GM21367 (cell line): Measurements from ENCODE around the gene CAMTA1.

Experiments
- ATAC-seq: cut with Tn5 transposase; IDR thresholded peaks from one replicate; pipeline ENCODE4 v1.9.1; 2021; ENCODE audit not compliant: unreplicated experiment

CAMTA1 gene

DNA sequence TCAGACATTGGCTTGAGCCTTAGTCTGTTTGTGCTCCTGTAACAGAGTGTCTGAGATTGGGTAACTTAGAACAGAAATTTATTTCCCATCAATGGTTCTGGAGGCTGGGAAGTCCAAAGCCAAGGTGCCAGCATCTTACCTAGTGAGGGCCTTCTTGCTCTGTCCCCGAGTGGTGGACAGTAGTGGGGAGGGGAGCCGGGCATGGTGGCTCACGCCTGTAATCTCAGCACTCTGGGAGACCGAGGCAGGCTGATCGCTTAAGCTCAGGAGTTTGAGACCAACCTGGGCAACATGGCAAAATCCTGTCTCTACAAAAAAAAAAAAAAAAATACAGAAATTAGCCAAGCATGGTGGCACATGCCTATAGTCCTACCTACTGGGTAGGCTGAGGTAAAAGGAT is 649.3 kb downstream of the CAMTA1 start:
- no peak for ATAC-seq

DNA sequence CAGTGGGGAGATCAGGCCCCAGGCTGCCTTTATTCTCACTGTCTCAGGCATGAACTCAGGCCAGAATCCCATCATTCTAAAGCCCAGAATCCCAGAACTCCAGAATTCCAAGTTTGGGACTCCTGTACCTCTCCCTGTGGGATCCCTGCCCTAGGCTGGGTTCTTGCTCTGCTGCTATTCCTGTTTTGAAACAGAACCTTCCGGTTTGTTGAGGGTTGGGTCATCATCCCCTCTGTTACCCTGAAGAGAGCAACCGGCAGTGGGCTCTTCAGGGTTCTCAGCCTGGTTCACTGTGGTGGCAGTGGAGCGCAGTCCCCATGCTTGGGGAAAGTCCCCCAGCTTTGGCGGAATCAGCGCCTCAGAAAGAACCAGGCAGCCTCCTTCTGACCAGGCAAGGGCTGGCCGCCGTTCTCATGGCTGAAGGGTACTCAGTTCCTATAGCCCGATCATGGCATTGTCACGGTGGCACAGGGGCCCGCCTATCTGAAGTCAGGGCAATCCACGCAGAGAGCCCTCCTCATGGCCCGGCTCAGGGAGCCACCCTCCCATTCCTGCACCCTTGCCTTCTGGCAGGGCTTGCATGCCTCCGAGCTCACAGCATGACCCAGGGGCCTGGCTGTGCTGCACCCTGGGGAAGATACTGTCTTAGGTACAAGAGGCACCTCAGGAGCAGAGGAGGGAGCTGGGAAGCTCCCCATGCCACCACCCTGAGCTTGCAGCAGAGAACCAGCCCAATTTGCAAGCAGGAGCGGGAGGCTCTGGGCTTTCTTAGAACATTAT is 650.2 kb downstream of the CAMTA1 start:
- ATAC-seq: no peak

DNA sequence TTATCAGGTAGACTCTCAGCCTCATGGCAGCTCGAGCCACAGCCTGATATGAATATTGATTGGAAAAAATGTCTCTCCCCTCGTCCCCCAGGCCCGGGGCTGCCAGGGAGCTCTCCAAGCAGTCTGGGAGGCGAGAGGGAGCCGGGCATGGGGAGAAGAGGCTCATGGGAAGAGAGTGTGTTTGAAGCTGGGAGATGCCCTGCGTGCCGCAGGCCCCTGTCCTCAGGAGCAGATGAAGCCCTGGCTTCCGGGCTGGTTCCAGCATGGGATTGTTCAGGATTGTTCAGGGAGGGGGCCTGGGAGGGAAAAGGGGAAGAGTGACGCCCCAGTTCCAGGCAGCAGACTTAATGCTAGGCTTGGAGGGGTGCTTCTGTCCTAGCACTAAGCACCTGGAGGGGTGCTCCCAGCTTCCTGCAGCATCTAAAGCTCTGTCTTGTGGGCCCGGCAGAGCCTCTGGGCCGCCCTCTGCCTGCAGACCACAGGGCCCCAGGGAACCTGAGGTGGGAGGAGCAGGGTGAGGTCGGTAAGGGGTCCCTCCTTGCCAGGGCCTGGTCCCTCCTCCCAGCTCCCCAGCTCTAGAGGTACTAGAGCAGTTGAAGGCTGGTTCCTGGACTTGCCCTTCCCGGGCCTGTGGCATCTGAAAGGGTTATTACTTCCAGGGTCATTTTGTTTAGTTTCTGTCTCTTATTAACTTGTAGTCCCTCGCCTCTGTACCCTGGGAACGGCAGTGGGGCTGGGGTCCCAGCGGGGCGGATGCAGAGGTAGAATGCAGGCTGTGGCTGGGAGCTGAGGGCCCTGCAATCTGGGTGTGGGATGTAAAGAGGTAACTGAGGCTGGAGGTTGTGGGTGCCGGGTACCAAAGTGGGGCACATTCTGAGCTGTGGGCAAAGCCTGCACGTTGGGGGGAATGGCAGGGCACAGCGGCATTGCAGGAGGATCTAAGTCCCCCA is 651.1 kb downstream of the CAMTA1 start:
- no peak for ATAC-seq

DNA sequence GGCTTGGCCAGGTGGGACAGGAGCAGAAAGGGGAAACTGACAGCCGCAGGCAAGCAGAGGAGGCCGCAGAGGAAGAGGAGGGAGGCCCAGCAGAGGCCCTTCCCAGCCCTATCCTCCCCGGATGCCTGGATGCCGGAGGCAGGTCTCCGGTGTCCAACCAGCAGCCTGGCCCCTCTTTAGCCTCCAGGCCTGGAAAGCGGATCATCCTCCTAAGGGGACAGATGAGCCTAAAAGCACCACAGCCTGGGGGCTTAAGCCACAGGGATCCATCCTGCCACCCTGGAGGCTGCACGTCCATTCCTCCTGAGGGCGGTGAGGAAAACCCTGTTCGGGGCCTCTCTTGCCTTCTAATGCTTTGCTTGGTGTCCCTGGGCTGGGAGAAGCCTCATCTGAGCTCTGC is 651.8 kb downstream of the CAMTA1 start:
- ATAC-seq: no peak

DNA sequence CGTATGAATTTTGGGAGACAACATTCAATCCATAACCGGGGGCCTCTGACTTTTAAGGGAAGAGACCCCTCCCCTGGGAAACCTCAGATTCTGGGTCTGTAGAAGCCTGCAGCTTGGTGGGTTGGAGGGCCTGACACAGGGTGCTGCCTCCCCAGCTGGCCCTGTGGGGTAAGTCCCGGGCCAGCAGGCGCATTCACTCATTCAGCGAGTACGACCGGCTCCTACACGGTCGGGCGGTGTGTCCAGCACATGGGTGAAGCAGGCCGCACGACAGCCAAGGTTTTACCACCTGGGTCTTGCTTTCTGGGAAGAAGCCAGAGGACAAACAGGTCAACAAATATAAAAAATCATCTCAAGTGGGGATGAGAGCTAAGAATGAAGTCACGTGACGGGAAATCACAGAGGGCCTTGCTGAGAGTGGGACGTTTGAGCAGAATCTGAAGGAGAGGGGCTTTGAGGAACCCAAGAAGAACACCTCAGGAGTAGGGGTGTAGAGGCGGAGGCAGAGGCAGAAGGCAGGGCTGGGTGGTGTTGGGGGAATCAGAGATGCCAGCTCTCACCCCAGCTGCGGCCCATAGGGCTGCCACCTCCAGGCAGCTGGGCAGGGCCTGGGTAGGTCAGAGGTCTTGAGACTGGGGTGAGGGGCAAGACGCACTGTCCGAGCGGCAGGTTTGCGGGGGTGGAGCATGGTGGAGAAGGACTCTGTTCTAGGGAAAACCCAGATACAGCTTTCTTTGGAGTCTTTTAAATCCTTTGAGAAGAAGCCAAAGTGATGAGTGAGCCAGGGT is 652.5 kb downstream of the CAMTA1 start:
- ATAC-seq: no peak

DNA sequence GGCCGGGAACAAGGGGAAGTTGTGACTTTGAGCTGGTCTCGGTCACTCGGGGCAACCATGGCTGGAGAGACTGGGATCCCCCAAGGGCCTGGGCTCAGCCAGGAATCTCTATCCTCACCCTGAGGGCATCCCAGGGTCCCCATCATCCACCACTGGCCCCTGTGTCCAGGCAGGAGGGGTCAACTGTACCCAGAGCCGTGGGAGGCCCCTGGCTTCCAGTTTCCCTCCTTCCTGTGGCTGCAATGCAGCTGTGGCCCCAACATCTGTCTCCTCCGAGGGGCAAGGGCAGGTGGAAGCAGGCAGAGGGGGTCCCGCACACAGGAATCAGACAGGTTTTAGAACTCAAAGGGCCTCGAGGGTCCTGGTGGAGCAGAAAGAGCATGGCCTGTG is 653.1 kb downstream of the CAMTA1 start:
- no peak for ATAC-seq

DNA sequence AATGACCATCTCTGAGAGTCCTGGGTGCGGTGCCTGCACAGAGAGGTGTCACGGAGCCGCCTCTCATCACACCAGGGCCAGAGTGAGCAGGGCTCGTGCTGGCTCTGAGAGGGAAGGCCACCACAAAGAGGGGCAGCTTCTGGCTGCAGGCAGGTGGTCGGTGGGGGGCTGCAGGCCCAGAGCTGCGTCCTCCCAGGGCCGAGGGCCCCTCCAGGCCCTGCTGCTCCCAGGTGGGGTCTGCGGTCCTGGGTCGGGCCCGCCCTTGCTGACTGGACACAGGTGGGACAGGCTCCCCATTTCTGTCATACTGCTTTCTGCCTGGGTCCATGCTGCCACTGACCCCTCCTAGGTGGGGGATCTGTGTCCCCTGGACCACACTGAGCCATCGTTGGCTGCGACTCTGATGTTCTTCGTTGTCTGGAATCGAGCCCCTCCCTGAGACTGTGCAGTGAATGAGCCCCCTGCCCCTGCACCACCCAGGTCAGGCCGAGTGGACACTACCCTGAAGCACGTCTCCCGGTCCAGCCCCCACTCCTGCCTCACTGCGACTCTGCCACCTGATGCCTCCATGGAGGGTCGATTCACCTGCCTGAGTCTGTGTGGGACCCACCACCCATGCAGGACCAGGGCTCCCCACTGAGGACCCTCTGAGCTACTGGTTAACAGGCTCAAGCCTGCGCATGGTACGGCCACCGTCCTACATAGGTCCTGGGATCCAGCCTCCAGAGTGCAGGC is 653.8 kb downstream of the CAMTA1 start:
- no peak for ATAC-seq

DNA sequence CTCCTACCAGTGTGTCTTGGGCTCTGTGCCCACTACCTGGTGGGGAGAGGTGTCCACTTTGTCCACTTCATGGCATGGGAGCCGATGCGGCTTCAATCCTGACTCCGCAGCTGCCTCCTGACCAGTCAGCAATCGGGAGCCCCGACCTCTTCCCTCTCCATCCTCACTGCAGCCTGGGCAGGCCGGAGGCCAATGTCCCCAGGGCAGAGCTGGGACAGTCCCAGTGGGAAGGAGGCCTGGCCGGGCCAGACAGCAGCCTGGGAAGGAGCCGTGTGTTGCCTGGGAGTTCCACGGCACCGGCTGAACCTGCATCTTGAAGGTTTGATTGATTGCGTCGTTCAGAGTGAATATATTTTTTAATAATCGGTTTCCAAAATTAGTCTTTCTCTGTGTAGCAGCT is 654.9 kb downstream of the CAMTA1 start:
- no peak for ATAC-seq

DNA sequence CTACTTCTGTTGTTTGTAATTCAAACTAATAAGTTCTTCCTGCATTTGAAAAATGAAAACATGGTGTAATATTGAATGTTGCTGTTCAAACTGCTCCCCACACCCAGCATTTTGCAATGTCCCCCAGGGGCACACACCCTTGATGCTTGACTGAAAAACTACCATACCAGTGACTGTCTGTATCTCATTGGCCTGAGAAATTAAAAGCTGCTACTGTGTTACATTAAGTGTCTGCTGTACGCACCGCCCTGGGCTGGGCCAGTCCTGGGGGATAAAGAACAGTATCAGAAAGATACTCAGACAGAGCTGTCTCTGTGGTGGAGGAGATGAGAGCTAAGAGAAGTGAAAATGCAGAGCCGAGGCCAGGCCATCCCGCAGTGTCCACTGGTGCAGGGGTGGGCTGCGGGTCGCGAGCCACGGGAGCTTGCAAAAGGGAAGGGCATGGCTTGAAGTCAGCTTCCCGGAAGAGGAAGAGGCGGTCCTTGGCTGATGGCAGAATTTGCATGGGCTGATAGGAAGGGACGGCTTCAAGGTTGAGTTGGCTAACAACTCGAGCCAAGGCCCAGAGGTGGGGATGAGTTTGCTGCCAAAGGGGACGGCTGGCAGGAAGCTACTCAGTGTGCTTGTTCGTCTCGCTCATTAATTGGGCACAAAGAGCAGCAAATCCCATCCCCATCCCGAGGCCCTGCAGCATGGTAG is 656.0 kb downstream of the CAMTA1 start:
- no peak for ATAC-seq

DNA sequence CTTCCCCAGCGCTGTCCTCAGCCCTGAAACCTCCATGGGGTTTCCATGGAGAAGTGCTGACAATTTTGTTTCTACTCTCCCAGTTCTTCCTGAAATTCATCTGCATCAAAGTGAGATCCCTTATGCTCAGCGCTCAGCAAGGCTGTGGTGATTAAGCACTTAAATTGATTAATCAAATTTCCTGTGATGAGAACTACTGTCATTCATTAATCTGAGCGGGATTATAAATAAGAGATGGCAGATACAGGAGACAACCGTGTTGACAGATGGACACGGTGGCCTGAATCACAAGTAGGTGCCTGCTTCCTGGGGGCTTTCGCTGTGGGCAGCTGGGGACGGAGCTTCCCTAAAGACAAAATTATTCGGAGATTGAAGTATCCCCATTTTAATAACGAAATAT is 656.8 kb downstream of the CAMTA1 start:
- no peak for ATAC-seq

DNA sequence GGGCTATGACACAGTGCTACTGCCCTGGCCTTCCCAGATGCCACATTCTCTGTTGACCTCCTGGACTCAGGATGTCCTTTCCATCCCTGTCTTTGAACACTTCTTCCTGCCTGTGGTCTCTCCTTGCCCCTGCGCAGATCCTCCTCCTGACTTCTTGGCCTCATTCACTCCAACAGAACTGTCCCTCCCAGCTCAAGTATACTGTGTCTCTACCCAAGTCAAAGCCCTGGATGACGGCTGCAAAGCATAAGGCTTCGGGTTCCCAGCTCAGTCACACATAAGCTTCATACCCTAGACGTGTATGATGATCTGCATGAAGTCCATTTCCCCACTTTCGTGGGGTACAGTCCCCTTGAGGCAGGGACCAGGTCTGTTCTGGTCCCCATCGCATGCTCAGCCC is 657.7 kb downstream of the CAMTA1 start:
- ATAC-seq: no peak

DNA sequence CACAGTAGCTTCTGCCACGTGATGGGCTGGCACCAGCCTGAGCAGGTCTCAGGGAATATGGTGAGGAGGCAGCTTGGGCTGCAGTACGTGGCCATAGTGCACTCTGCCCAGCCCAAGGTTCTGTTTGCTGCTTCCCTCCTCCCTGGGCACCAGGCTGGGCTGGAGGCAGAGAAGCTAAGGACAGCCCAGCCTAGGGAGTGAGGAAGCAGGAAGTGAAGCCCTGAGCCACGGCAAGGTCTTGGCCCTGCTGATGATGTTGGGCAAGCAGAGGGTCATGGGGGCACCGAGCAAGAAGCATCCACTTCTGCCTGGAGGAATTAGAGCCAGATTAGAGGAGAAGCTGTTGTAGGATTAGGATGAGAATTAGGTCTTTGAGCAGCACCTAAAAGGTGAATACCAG is 659.1 kb downstream of the CAMTA1 start:
- no peak for ATAC-seq

DNA sequence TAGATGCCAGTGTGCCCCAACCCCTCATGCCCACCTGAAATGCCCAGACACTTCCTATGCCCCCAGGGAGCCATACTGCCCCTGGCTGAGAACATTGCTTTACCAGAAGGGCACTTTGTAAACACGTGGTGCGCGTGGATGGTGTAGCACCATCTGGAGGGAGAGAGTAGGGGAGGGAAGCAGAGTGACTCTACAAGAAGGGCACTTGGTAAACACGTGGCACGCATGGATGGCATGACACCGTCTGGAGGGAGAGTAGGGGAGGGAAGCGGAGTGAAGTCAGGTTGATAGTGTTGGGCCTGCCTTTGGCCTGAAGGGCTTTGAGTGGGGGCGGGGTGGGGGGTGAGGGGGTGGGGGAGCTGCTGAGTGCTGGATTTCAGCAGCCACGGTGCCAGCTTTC is 661.8 kb downstream of the CAMTA1 start:
- ATAC-seq: no peak

DNA sequence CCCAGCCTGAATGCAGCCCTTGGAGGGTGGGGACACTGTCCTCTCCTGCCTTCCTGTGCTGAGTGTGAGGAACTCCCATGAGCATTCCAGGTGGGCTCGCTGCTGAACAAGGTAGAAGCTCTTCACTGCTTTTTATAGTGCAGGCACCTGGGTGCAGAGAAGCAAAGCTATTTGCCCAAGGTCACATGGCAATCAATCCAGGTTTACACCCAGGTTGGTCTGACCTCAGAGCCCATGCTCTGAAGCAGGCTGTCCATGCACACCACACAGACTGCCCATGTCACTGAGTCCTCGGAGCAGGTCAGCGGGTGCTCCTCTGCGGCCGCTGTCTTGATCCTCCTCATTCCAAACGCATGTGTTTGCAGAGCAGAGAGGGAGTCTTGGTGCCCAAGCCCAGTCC is 662.5 kb downstream of the CAMTA1 start:
- ATAC-seq: no peak

DNA sequence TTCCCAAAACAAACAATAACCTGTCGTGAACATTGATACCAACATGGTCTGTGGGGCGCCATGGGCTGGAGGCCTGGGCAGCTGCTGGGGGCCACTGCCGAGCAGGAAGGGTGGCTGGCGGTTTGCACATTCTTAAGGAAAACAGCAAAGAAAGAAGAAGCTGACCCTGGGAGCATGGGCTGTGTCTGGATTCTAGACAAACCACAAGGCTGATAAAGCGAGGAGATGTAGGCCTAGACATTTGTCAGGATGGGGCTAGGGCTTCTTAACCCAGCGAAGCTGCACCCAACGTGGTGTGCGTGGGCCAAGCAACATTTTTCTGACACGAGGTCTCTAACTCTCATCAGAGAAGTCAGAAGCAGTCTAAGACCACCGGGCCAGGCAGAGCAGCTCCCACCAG is 663.7 kb downstream of the CAMTA1 start:
- no peak for ATAC-seq

DNA sequence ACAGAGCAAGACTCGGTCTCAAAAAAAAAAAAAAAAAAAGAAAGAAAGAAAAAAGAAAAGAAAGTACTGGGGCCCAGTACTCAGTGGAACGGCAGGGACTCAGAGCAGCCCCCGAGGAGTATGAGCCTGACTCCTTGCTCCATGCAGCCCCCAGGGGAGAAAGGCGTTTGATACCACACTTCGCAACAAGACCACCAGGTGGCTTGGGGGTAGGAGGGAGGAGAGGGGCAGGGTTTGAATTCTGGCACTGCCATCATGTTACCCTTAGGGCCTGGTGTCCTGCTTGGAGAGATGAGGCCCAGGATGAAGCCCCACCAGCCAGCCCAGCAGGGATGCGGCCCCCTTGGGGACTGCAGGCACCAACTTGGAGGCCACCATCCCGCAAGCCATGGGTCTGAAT is 664.5 kb downstream of the CAMTA1 start:
- no peak for ATAC-seq

DNA sequence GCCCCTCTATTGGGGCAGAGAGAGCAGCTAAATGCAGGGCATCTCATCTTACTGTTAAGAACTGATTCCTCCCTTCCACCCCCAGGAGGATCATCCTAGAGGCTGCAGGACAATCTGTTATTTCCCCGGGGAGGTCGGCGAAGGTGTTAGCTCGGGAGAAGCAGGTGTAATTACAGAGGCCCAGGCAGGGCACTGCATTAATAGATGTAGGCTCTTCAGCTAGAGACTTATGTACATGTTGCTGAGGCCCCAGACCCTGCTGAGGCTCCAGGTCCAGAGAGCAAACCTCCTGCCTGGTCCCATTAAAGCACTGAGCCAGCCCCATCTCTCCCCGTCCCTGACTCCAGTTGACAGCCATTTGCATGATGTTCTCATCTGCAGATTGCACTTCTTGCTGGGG is 665.6 kb downstream of the CAMTA1 start:
- ATAC-seq: no peak

DNA sequence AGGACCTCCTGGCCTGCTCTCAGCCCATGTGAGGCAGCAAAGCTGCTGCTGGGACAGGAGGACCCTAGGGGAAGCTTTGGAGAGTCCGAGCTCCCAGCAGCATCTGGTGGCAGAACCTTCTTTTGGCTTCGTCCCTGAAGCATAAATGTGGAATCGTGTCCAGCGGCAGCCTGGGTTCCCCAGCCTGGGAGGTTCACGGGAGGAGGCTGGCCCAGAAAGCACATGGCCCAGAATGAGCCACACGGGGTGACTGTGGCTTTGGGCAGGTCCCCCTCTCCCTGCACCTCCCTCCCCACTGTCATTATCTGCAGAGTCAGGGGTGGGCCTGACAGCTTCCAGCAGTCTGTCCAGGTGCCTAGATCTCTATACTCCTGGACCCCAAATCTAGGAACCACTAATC is 667.8 kb downstream of the CAMTA1 start:
- no peak for ATAC-seq

DNA sequence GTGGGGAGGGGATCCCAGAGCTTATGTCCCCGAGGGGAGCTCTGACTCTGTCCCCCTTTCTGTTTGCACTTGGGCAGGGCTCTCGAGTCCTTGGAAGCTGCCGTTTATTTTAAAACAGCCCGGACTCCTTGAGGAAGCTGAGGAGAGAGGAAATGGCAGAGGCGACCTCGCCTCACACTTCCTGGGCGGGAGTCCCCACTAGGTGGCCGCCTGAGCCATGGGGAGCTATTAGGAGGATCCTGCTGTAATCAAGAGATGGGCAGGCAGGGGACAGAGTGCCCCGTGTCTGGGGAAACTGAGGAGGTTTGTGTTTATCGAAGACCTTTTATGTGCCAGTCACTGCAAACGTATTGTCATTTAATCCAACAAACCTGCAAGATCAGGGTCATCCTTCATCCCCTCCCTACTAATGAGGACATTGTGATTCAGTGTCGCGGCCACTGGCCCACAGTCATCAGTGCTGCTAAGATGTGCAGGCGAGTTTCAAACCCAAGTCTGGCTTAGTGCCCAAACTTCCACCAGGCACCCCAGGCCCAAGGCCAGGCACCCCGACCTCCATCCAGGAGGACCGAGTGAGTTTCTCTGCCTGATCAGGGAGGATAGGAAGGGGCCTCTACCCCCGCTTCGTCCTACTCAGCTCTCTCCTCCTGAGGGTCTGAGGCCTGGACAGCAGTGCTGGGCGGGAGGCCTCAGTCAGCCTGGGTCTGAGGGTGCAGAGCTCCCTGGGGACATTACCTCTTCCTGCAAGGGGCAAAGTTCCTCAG is 669.0 kb downstream of the CAMTA1 start:
- ATAC-seq: no peak
